GM12878 (cell line): ENCODE data around the gene DEF6. TPM values are rescaled to one million over a fixed set of nuclear protein-coding genes. Genes with fewer than 3 reads are reported as not detected.

ENCODE experiments used
- ATAC-seq: fragments of 200-7000 bp; cut with Tn5 transposase; 3 replicates; pipeline ENCODE4 v1.9.1; 2020; ENCODE audit warnings: mild to moderate bottlenecking, moderate library complexity
- BruUV-seq: library from RNA; stranded (reverse); fragments of 400-500 nt; replicated peaks from 2 replicates; lab custom pipeline; 2021; lab: Mats Ljungman, UMichigan
- CTCF ChIA-PET: fragments of 300-600 bp; sonication (Branson Sonifier 250); formaldehyde crosslinking; extraction: SDS; loops from one replicate; lab custom pipeline; 2021; ENCODE audit warnings: inconsistent platforms; lab: Yijun Ruan, JAX
- POLR2A ChIA-PET: fragments of 350-600 bp; formaldehyde crosslinking; extraction: SDS; loops from one replicate; lab custom pipeline; 2021; ENCODE audit warnings: inconsistent platforms; lab: Charles Lee
- RAD21 ChIA-PET: fragments of 300-600 bp; sonication (Branson Sonifier 250); formaldehyde crosslinking; loops from one replicate; lab custom pipeline; 2023; ENCODE audit warnings: antibody characterized with exemption; ENCODE audit not compliant: unreplicated experiment; lab: Charles Lee
- SMC1A ChIA-PET: fragments of 300-600 bp; sonication (Branson Sonifier 250); formaldehyde crosslinking; loops from one replicate; lab custom pipeline; 2023; ENCODE audit not compliant: unreplicated experiment, uncharacterized antibody; lab: Charles Lee
- DNase-seq: peaks from one replicate; pipeline ENCODE4 v3.0.0-alpha.2; 2011; ENCODE audit warnings: low read depth, low spot score
- FAIRE-seq: peaks from 3 replicates; lab custom pipeline; 2011; peaks lifted over from hg19 to GRCh38; lab: Jason Lieb, UNC
- H2AFZ ChIP-seq: 2 replicates; pipeline ENCODE4 v1.6.0; 2011; ENCODE audit warnings: low read depth, low read length, control low read depth; ENCODE audit not compliant: control insufficient read depth
- H3K27ac ChIP-seq: 2 replicates; pipeline ENCODE4 v1.5.1; 2011; ENCODE audit warnings: control low read depth; ENCODE audit not compliant: control insufficient read depth, insufficient read depth
- H3K27me3 ChIP-seq, 2 experiments: replicated peaks in 1 of 2; 2 replicates each; pipeline versions ENCODE4 v1.6.0 to v1.6.1; 2011; ENCODE audit warnings: low read length in 1 of 2; ENCODE audit not compliant: control insufficient read depth in 2 of 2, insufficient read depth in 2 of 2
- H3K36me3 ChIP-seq, 2 experiments: 2 replicates each; pipeline ENCODE4 v1.5.1; 2011; ENCODE audit warnings: low read length in 1 of 2; ENCODE audit not compliant: control insufficient read depth in 2 of 2, insufficient read depth in 2 of 2
- H3K4me1 ChIP-seq: 2 replicates; pipeline ENCODE4 v1.6.1; 2011; ENCODE audit warnings: mild to moderate bottlenecking, low read length, moderate library complexity, mixed read lengths; ENCODE audit not compliant: control insufficient read depth, insufficient read depth
- H3K4me2 ChIP-seq: 2 replicates; pipeline ENCODE4 v1.6.0; 2011; ENCODE audit warnings: control low read depth; ENCODE audit not compliant: control insufficient read depth, insufficient read depth
- H3K4me3 ChIP-seq: fragments of 200-600 bp; sonication (generic); 2 replicates; pipeline ENCODE4 v1.5.1; 2016
- H3K79me2 ChIP-seq: 2 replicates; pipeline ENCODE4 v1.6.0; 2011; ENCODE audit warnings: low read length; ENCODE audit not compliant: control insufficient read depth, insufficient read depth
- H3K9ac ChIP-seq: 2 replicates; pipeline ENCODE4 v1.8.0; 2011; ENCODE audit warnings: low read length, control low read depth, mixed read lengths; ENCODE audit not compliant: control insufficient read depth, insufficient read depth
- H3K9me3 ChIP-seq: replicated peaks from 3 replicates; pipeline ENCODE4 v1.5.1; 2011; ENCODE audit warnings: mild to moderate bottlenecking, low read length; ENCODE audit not compliant: control insufficient read depth, insufficient read depth
- H4K20me1 ChIP-seq: 2 replicates; pipeline ENCODE4 v1.6.0; 2011; ENCODE audit not compliant: control insufficient read depth, insufficient read depth
- JUND ChIP-seq: IDR thresholded peaks from 2 replicates; pipeline ENCODE4 v1.6.1; 2012; ENCODE audit warnings: low read depth, mild to moderate bottlenecking, low read length, improper control_type of control experiment, moderate library complexity
- NFYB ChIP-seq: IDR thresholded peaks from 2 replicates; pipeline ENCODE4 v1.6.1; 2011; ENCODE audit warnings: low read depth, mild to moderate bottlenecking, low read length, improper control_type of control experiment, moderate library complexity; ENCODE audit not compliant: insufficient read depth
- RAD51 ChIP-seq: fragments of 450-650 bp; IDR thresholded peaks from 2 replicates; pipeline ENCODE4 v1.6.1; 2016; ENCODE audit warnings: moderate library complexity, mild to moderate bottlenecking, inconsistent platforms
- RCOR1 ChIP-seq: conservative IDR thresholded peaks from 2 replicates; pipeline ENCODE4 v1.6.1; 2012; ENCODE audit warnings: low read depth, low read length, improper control_type of control experiment
- USF1 ChIP-seq: IDR thresholded peaks from 2 replicates; pipeline ENCODE4 v1.6.1; 2011; ENCODE audit warnings: borderline replicate concordance, low read depth, mild to moderate bottlenecking, moderate library complexity, mixed read lengths, low read length; ENCODE audit not compliant: insufficient read depth; ENCODE audit errors: extremely low read length
- ZBTB4 ChIP-seq: fragments of 450-650 bp; formaldehyde crosslinking; IDR thresholded peaks from 2 replicates; pipeline ENCODE4 v1.4.0; 2022; ENCODE audit warnings: mild to moderate bottlenecking, moderate library complexity
- ZBTB40 ChIP-seq: fragments of 450-650 bp; IDR thresholded peaks from 2 replicates; pipeline ENCODE4 v1.6.1; 2016; ENCODE audit warnings: mild to moderate bottlenecking, moderate library complexity, borderline replicate concordance
- ZNF24 ChIP-seq: fragments of 450-650 bp; IDR thresholded peaks from 2 replicates; pipeline ENCODE4 v1.6.1; 2017; ENCODE audit warnings: antibody characterized with exemption, mild to moderate bottlenecking
- WGBS: methylation state at CpG from one replicate; pipeline ENCODE4 v1.1.6; 2016; ENCODE audit warnings: low lambda C conversion rate; ENCODE audit not compliant: insufficient replicate concordance, insufficient coverage; ENCODE audit errors: missing lambda C conversion rate; 5-methylcytosine and 5-hydroxymethylcytosine counted together
- in situ Hi-C: fragments of 300-500 bp; cut with MboI; formaldehyde crosslinking; loops from 9 replicates; pipeline ENCODE4 v1.14.3; 2018; ENCODE audit warnings: mixed read lengths
- intact Hi-C: fragments of 100-400 bp; cut with micrococcal nuclease; formaldehyde crosslinking; loops from one replicate; pipeline ENCODE4 v1.14.2; 2022; ENCODE audit not compliant: unreplicated experiment
- polyA plus RNA-seq, 11 experiments: library from polyadenylated mRNA; depleted of rRNA in 4 of 11; unstranded in 6 of 11; stranded (reverse) in 5 of 11; fragments of >200 nt; fragmentation: Nextera tagmentation in 4 of 11; fragmentation: Illumina TruSeq in 1 of 11; extraction: Ambion mirVana in 4 of 11; extraction: Trizol in 1 of 11; gene quantifications; 1 replicate in 1 of 11; 2 replicates in 10 of 11; pipeline versions ENCODE4 v1.2.1 to v1.2.3, GENCODE V29; 2011 to 2016; ENCODE audit warnings: inconsistent platforms in 2 of 11, missing spikeins in 2 of 11, low read depth in 1 of 11
- total RNA-seq, 4 experiments: library from RNA; depleted of rRNA in 3 of 4; stranded (reverse); fragments of >200 nt in 3 of 4; fragmentation: Illumina TruSeq in 1 of 4; extraction: Trizol in 1 of 4; gene quantifications; 2 replicates each; pipeline versions ENCODE4 v1.2.1 to v1.2.3, GENCODE V29; 2013 to 2021

The DEF6 gene
- total and polyA plus RNA-seq, 10 of the 15 experiments (the other 5 are each of a cell fraction or from before 2014, with no cell fraction given), result 3.3 to 69.5 (median 48.8) TPM

- in situ Hi-C loops, result no loop called here
- H4K20me1 ChIP-seq, result no peaks in the 10 kb centered on the region
- H3K4me2 ChIP-seq, result no peak overlapping the region
- H3K4me3 ChIP-seq, result no peak overlapping the region
- FAIRE-seq, result peak; percentile 52
- ChIA-PET CTCF (interaction anchor here (0.7 to 12.2 kb wide), 26 partner anchors 13 to 144 kb away, joined by 3 to 217 read pairs (median 4); partner anchors contain the start of genes DEF6 and FANCE), POLR2A (interaction anchor here (0.6 to 2.0 kb wide), 6 partner anchors 25 to 1492 kb away, joined by 3 to 7 read pairs (median 4); partner anchors contain the start of gene DEF6), RAD21 (interaction anchor here (0.6 to 6.5 kb wide), 12 partner anchors 13 to 121 kb away, joined by 3 to 127 read pairs (median 3); partner anchors contain the start of genes DEF6, PPARD and ZNF76), SMC1A (interaction anchor here (0.8 to 9.1 kb wide), 10 partner anchors 13 to 138 kb away, joined by 3 to 135 read pairs (median 4); partner anchors contain the start of genes DEF6 and FANCE)
- no peaks in the 10 kb centered on the region for H3K9me3 ChIP-seq
- no peaks in the 10 kb centered on the region for H3K4me1 ChIP-seq
- H3K36me3 ChIP-seq, result no peaks in the 10 kb centered on the region
- H3K79me2 ChIP-seq, result no peaks in the 10 kb centered on the region
- BruUV-seq, result no TSS peak
- peak; percentile 93 for TF ChIP-seq NFYB
- TF ChIP-seq ZBTB4 (CRISPR knock-in tag), result no peak
- no peak for TF ChIP-seq ZBTB40
- no peak for TF ChIP-seq ZNF24
- TF ChIP-seq RCOR1, result no peak
- peak; percentile 21; the same call in 1 of the 2 replicates for TF ChIP-seq RAD51
- TF ChIP-seq USF1, result peak; percentile 39
- TF ChIP-seq JUND, result no peak
- H3K9ac ChIP-seq, result no peak overlapping the region
- no peaks in the 10 kb centered on the region for H3K27me3 ChIP-seq
- intact Hi-C loops, result no loop called here
- 100% methylated on average over 1 of the region's 1 CpG for WGBS
- H2AFZ ChIP-seq, result no peak overlapping the region
- H3K27ac ChIP-seq, result no peak overlapping the region
- no peak for DNase-seq
- ATAC-seq, result peak; percentile 28
Observed at GRCh38 chr6:35328108-35328723, 30.6 kb downstream of the DEF6 start.
